ENCODE results near the gene ZNF408.

ZNF408 gene

GRCh38 chr11:46729110-46730027 is 28.5 kb downstream of the ZNF408 start:
- no peak for DNase-seq

GRCh38 chr11:46731545-46731944 is 30.7 kb downstream of the ZNF408 start:
- DNase-seq: no peak

- DNase-seq: no peak
Measured at GRCh38 chr11:46733234-46733633, 32.4 kb downstream of the ZNF408 start.

- no peak for DNase-seq
Measured at GRCh38 chr11:46736146-46736545, 35.3 kb downstream of the ZNF408 start.

GRCh38 chr11:46736615-46737014 is 35.8 kb downstream of the ZNF408 start:
- no peak for DNase-seq

- DNase-seq: no peak
Measured at GRCh38 chr11:46737699-46738098, 36.9 kb downstream of the ZNF408 start.

- no peak for DNase-seq
Measured at GRCh38 chr11:46738887-46739286, 38.1 kb downstream of the ZNF408 start.

GRCh38 chr11:46741600-46742484 is 41.0 kb downstream of the ZNF408 start:
- no peak for DNase-seq

GRCh38 chr11:46743043-46743442 is 42.2 kb downstream of the ZNF408 start:
- no peak for DNase-seq

GRCh38 chr11:46743693-46744339 is 43.0 kb downstream of the ZNF408 start:
- DNase-seq: no peak

GRCh38 chr11:46745328-46745727 is 44.5 kb downstream of the ZNF408 start:
- no peak for DNase-seq

GRCh38 chr11:46745995-46746394 is 45.2 kb downstream of the ZNF408 start:
- no peak for DNase-seq

- no peak for DNase-seq
Measured at GRCh38 chr11:46747150-46747549, 46.3 kb downstream of the ZNF408 start.
